GM23338 (cell line): Measurements from ENCODE around the gene ANKRD40CL. TPM values are rescaled to one million over a fixed set of nuclear protein-coding genes. Genes with fewer than 3 reads are reported as not detected.

Experiments used
- ATAC-seq: fragments of 200-7000 bp; cut with Tn5 transposase; 3 replicates; pipeline ENCODE4 v1.9.1; 2020
- DNase-seq: peaks from one replicate; pipeline ENCODE4 v3.0.0-alpha.2; 2015; ENCODE audit warnings: low spot score
- H2AFZ ChIP-seq: fragments of 200-600 bp; sonication (generic); 2 replicates; pipeline ENCODE4 v1.8.0; 2016; ENCODE audit warnings: antibody characterized with exemption, mild to moderate bottlenecking, moderate library complexity
- H3F3A ChIP-seq: fragments of 200-600 bp; sonication (generic); replicated peaks from 2 replicates; pipeline ENCODE4 v1.8.0; 2017; ENCODE audit warnings: antibody characterized with exemption, mixed run types, low read depth
- H3K27ac ChIP-seq: fragments of 200-600 bp; sonication (generic); 2 replicates; pipeline ENCODE4 v1.6.1; 2016; ENCODE audit warnings: low read depth
- H3K27me3 ChIP-seq: fragments of 200-600 bp; sonication (generic); 2 replicates; pipeline ENCODE4 v1.8.0; 2016; ENCODE audit warnings: mild to moderate bottlenecking, mixed run types, moderate library complexity; ENCODE audit not compliant: insufficient read depth
- H3K36me3 ChIP-seq: fragments of 200-600 bp; sonication (generic); 2 replicates; pipeline ENCODE4 v1.8.0; 2016; ENCODE audit warnings: mild to moderate bottlenecking; ENCODE audit not compliant: insufficient read depth
- H3K4me1 ChIP-seq: fragments of 200-600 bp; sonication (generic); 2 replicates; pipeline ENCODE4 v1.8.0; 2016; ENCODE audit warnings: mild to moderate bottlenecking, moderate library complexity; ENCODE audit not compliant: insufficient read depth
- H3K4me2 ChIP-seq: fragments of 200-600 bp; sonication (generic); 2 replicates; pipeline ENCODE4 v1.7.1; 2017; ENCODE audit warnings: mixed run types
- H3K4me3 ChIP-seq: fragments of 200-600 bp; sonication (generic); 2 replicates; pipeline ENCODE4 v1.6.1; 2016; ENCODE audit warnings: mixed run types
- H3K79me2 ChIP-seq: fragments of 200-600 bp; sonication (generic); replicated peaks from 2 replicates; pipeline ENCODE4 v1.8.0; 2017; ENCODE audit warnings: mild to moderate bottlenecking; ENCODE audit not compliant: insufficient read depth
- H3K9me2 ChIP-seq: fragments of 200-600 bp; sonication (generic); 2 replicates; pipeline ENCODE4 v1.8.0; 2017; ENCODE audit not compliant: insufficient read depth
- H4K20me1 ChIP-seq: fragments of 200-600 bp; sonication (generic); replicated peaks from 2 replicates; pipeline ENCODE4 v1.8.0; 2017; ENCODE audit warnings: mild to moderate bottlenecking; ENCODE audit not compliant: insufficient read depth
- H3K27ac Mint-ChIP-seq: 2 replicates; pipeline ENCODE4 v1.8.0; 2020; ENCODE audit warnings: inconsistent platforms, mild to moderate bottlenecking, moderate library complexity, mixed read lengths
- H3K27me3 Mint-ChIP-seq: 3 replicates; pipeline ENCODE4 v1.8.0; 2022; ENCODE audit warnings: low read depth, mild to moderate bottlenecking, moderate library complexity, mixed read lengths, inconsistent platforms; ENCODE audit not compliant: insufficient read depth, poor library complexity
- H3K36me3 Mint-ChIP-seq: 3 replicates; pipeline ENCODE4 v1.8.0; 2021; ENCODE audit warnings: low read depth, mild to moderate bottlenecking, inconsistent platforms, moderate library complexity, mixed read lengths
- H3K4me1 Mint-ChIP-seq: 3 replicates; pipeline ENCODE4 v1.8.0; 2020; ENCODE audit warnings: mild to moderate bottlenecking, inconsistent platforms, mixed read lengths
- H3K4me3 Mint-ChIP-seq: 3 replicates; pipeline ENCODE4 v1.8.0; 2021; ENCODE audit warnings: moderate library complexity, mild to moderate bottlenecking, inconsistent platforms, mixed read lengths
- H3K9me3 Mint-ChIP-seq: 3 replicates; pipeline ENCODE4 v1.8.0; 2020; ENCODE audit warnings: moderate library complexity, mild to moderate bottlenecking, inconsistent platforms, mixed read lengths
- ETS1 ChIP-seq: IDR thresholded peaks from 2 replicates; pipeline ENCODE4 v1.6.1; 2016; ENCODE audit warnings: antibody characterized with exemption
- EZH2 ChIP-seq: fragments of 200-600 bp; sonication (generic); IDR thresholded peaks from one replicate; pipeline ENCODE4 v1.8.0; 2017; ENCODE audit warnings: antibody characterized with exemption, mild to moderate bottlenecking, low read depth; ENCODE audit not compliant: unreplicated experiment
- EZH2phosphoT487 ChIP-seq: fragments of 200-600 bp; sonication (generic); IDR thresholded peaks from one replicate; pipeline ENCODE4 v1.8.1; 2018; ENCODE audit warnings: antibody characterized with exemption; ENCODE audit not compliant: unreplicated experiment
- JUNB ChIP-seq: IDR thresholded peaks from one replicate; pipeline ENCODE4 v1.6.1; 2016; ENCODE audit warnings: antibody characterized with exemption; ENCODE audit not compliant: unreplicated experiment
- NANOG ChIP-seq: IDR thresholded peaks from 2 replicates; pipeline ENCODE4 v1.6.1; 2016; ENCODE audit warnings: antibody characterized with exemption, borderline replicate concordance
- POLR2AphosphoS5 ChIP-seq: IDR thresholded peaks from 2 replicates; pipeline ENCODE4 v1.6.1; 2016; ENCODE audit warnings: antibody characterized with exemption, low read depth
- STAT1 ChIP-seq: IDR thresholded peaks from one replicate; pipeline ENCODE4 v1.6.1; 2016; ENCODE audit warnings: antibody characterized with exemption; ENCODE audit not compliant: unreplicated experiment
- ZNF114 ChIP-seq: fragments of 250-450 bp; sonication (Bioruptor Pico); IDR thresholded peaks from 2 replicates; pipeline ENCODE4 v1.5.0; 2020; ENCODE audit warnings: mild to moderate bottlenecking, moderate library complexity
- ZNF331 ChIP-seq: fragments of 250-450 bp; sonication (Bioruptor Pico); IDR thresholded peaks from 2 replicates; pipeline ENCODE4 v1.5.0; 2020; ENCODE audit warnings: low read depth, mild to moderate bottlenecking, moderate library complexity
- ZNF462 ChIP-seq: fragments of 250-450 bp; sonication (Bioruptor Pico); IDR thresholded peaks from 2 replicates; pipeline ENCODE4 v1.5.0; 2020; ENCODE audit warnings: mild to moderate bottlenecking, moderate library complexity
- polyA plus RNA-seq: library from polyadenylated mRNA; unstranded; fragments of >200 nt; fragmentation: Nextera tagmentation; extraction: Ambion mirVana; gene quantifications from 2 replicates; pipeline ENCODE4 v1.2.1, GENCODE V29; 2016
- total RNA-seq: library from RNA; depleted of rRNA; stranded (reverse); fragments of >200 nt; shearing (Covaris generic); gene quantifications from 2 replicates; pipeline ENCODE4 v1.2.3, GENCODE V29; 2014

ANKRD40CL gene
- total and polyA plus RNA-seq, 2 experiments from 2014 or later: not detected

GRCh38 chr17:50783905-50784304 lies 16.6 kb upstream of the ANKRD40CL start:
- no peak overlapping the region for H3K4me3 ChIP-seq
- H4K20me1 ChIP-seq: no peaks in the 10 kb centered on the region
- H3K79me2 ChIP-seq: no peaks in the 10 kb centered on the region
- H3K36me3 ChIP-seq: no peaks in the 10 kb centered on the region
- no peak overlapping the region for H3K27ac Mint-ChIP-seq
- no peak overlapping the region for H3K4me3 Mint-ChIP-seq
- H3K27me3 Mint-ChIP-seq: peaks cover 9% of the 10 kb centered on the region
- no peak overlapping the region for H2AFZ ChIP-seq
- no peaks in the 10 kb centered on the region for H3K9me3 Mint-ChIP-seq
- H3K27ac ChIP-seq: no peak overlapping the region
- no peaks in the 10 kb centered on the region for H3K27me3 ChIP-seq
- no peaks in the 10 kb centered on the region for H3K9me2 ChIP-seq
- DNase-seq (no peak), ATAC-seq (no peak)
- H3K36me3 Mint-ChIP-seq: no peaks in the 10 kb centered on the region
- TF ChIP-seq JUNB: no peak
- TF ChIP-seq EZH2phosphoT487: no peak
- TF ChIP-seq POLR2AphosphoS5: no peak
- TF ChIP-seq NANOG: no peak
- no peak for TF ChIP-seq ZNF462
- no peak for TF ChIP-seq ZNF331 (CRISPR knock-in tag)
- TF ChIP-seq STAT1: no peak
- no peak for TF ChIP-seq ETS1
- TF ChIP-seq EZH2: no peak
- TF ChIP-seq ZNF114 (CRISPR knock-in tag): no peak
- H3K4me1 ChIP-seq: no peaks in the 10 kb centered on the region
- H3K4me1 Mint-ChIP-seq: peaks cover 2% of the 10 kb centered on the region; the same call in 2 of the 3 replicates
- H3F3A ChIP-seq: no peaks in the 10 kb centered on the region
- H3K4me2 ChIP-seq: no peak overlapping the region
